SJSA1 (cell line): ENCODE results near the gene SLC22A5. TPM values are rescaled to one million over a fixed set of nuclear protein-coding genes. Genes with fewer than 3 reads are reported as not detected.

Experiments used
- DNase-seq, 2 experiments: peaks; one replicate each; pipeline ENCODE4 v3.0.0-alpha.2; 2015 to 2020; ENCODE audit warnings: low spot score in 2 of 2, low read depth in 1 of 2
- H3K27ac ChIP-seq: fragments of 250-450 bp; sonication (Bioruptor Pico); 2 replicates; pipeline ENCODE4 v1.5.1; 2020; ENCODE audit warnings: mild to moderate bottlenecking, moderate library complexity
- H3K27me3 ChIP-seq: fragments of 250-450 bp; sonication (Bioruptor Pico); replicated peaks from 2 replicates; pipeline ENCODE4 v1.5.1; 2020; ENCODE audit warnings: mild to moderate bottlenecking, moderate library complexity
- H3K36me3 ChIP-seq: fragments of 250-450 bp; sonication (Bioruptor Pico); 2 replicates; pipeline ENCODE4 v1.5.1; 2020; ENCODE audit warnings: mild to moderate bottlenecking
- H3K4me1 ChIP-seq: fragments of 250-450 bp; sonication (Bioruptor Pico); replicated peaks from 2 replicates; pipeline ENCODE4 v1.6.1; 2021; ENCODE audit warnings: mild to moderate bottlenecking
- H3K4me3 ChIP-seq: fragments of 250-450 bp; sonication (Bioruptor Pico); 2 replicates; pipeline ENCODE4 v1.5.1; 2020; ENCODE audit warnings: mild to moderate bottlenecking
- H3K9me3 ChIP-seq: fragments of 250-450 bp; sonication (Bioruptor Pico); replicated peaks from 2 replicates; pipeline ENCODE4 v1.5.1; 2020; ENCODE audit warnings: mild to moderate bottlenecking
- total RNA-seq: library from RNA; depleted of rRNA; stranded (reverse); fragments of >200 nt; shearing (Covaris generic); gene quantifications from 2 replicates; pipeline ENCODE4 v1.2.3, GENCODE V29; 2014

Gene SLC22A5
- total RNA-seq, 1 experiment from 2014 or later: 3.5 TPM

GRCh38 chr5:132426525-132427138 is 57.1 kb downstream of the SLC22A5 start:
- H3K4me3 ChIP-seq: no peak overlapping the region
- H3K27me3 ChIP-seq: no peaks in the 10 kb centered on the region
- peaks cover 74% of the 10 kb centered on the region for H3K4me1 ChIP-seq
- H3K27ac ChIP-seq: peak overlapping the region; percentile 93
- peak; percentile 96 to 97 for DNase-seq
- no peaks in the 10 kb centered on the region for H3K9me3 ChIP-seq
- no peaks in the 10 kb centered on the region for H3K36me3 ChIP-seq

GRCh38 chr5:132427281-132428146 is 58.0 kb downstream of the SLC22A5 start:
- peak in 1 of 2 experiments; percentile 37 for DNase-seq
- no peaks in the 10 kb centered on the region for H3K9me3 ChIP-seq
- H3K4me1 ChIP-seq: peaks cover 71% of the 10 kb centered on the region

DNA sequence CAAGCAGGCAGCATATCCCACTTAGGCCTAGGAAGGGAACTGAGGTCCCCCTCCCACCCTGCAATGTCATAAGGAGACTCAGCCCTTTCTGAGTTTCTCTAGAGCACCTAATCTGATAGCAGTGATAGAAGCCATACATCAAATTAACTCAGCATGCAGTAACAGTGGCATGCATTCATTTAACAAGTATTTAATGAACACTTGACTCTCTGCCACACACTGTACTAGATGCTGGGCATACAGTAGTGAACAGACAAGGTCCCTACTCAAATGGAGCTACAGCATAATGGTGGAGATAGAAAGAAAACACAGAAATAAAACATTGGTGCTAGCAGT is 58.6 kb downstream of the SLC22A5 start:
- DNase-seq: no peak
- peaks cover 65% of the 10 kb centered on the region for H3K4me1 ChIP-seq

More at GRCh38 chr5:132427281-132428146, 58.0 kb downstream of the SLC22A5 start:
- Histone ChIP-seq H3K4me3 (no peak overlapping the region), H3K36me3 (no peaks in the 10 kb centered on the region), H3K27me3 (no peaks in the 10 kb centered on the region), H3K27ac (peak overlapping the region; percentile 93)

GRCh38 chr5:132428484-132429462 is 59.3 kb downstream of the SLC22A5 start:
- H3K36me3 ChIP-seq: no peaks in the 10 kb centered on the region
- H3K9me3 ChIP-seq: no peaks in the 10 kb centered on the region
- H3K4me1 ChIP-seq: peaks cover 58% of the 10 kb centered on the region
- H3K27me3 ChIP-seq: no peaks in the 10 kb centered on the region
- peak; percentile 72 to 77 for DNase-seq
- no peak overlapping the region for H3K4me3 ChIP-seq
- H3K27ac ChIP-seq: no peak overlapping the region

More for the DNA sequence above, 58.6 kb downstream of the SLC22A5 start:
- Histone ChIP-seq H3K4me3 (no peak overlapping the region), H3K9me3 (no peaks in the 10 kb centered on the region), H3K27me3 (no peaks in the 10 kb centered on the region), H3K36me3 (no peaks in the 10 kb centered on the region), H3K27ac (peak overlapping the region; percentile 93; the same call in 1 of the 2 replicates)

DNA sequence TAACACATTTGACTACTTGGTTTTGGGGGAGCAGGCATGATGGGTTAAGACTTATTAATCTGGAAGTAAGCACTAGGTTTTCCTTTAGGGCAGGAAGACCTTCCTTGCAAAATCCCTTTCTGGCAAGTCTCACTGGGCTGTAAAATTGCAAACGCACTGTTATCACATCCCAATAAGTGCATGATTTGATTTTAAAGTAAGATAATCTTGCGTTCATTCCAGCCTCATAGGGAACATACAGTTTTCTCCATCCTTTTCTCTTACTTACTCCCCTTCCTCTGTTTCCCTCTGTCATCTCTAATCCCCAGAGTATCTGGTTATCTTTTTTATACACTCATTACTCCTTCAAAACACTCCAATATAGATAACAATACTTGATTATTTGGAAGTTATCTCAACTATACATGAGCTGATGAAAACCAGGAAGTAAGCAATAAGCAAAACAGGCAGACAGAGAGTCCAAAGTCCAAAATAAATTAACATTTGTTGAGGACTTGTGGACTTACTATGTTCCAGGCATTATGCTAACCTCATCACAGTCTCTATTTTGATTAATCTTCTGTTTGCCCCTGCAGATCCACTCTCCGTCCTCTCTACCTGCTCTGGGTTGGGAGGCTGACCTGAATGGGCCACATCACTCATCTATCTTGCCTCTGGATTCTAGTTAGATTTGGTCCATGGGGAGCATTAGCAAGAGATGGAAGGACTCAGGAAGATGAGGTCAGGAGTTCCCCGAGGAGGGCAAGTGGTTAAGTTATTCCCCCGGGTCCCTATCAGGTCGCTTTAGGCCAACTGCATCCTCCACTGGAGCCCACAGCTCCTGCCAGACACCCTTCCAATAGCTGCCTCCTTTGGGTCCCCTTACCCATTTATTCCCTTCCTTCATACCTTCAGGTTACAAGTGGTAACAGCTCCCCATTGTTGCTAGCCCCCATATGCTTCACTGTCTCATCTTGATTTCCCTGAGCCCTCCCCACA is 60.2 kb downstream of the SLC22A5 start:
- Histone ChIP-seq H3K36me3 (no peaks in the 10 kb centered on the region), H3K4me1 (peaks cover 60% of the 10 kb centered on the region), H3K9me3 (no peaks in the 10 kb centered on the region), H3K4me3 (no peak overlapping the region), H3K27me3 (no peaks in the 10 kb centered on the region), H3K27ac (no peak overlapping the region)
- DNase-seq: peak in 1 of 2 experiments; percentile 34

DNA sequence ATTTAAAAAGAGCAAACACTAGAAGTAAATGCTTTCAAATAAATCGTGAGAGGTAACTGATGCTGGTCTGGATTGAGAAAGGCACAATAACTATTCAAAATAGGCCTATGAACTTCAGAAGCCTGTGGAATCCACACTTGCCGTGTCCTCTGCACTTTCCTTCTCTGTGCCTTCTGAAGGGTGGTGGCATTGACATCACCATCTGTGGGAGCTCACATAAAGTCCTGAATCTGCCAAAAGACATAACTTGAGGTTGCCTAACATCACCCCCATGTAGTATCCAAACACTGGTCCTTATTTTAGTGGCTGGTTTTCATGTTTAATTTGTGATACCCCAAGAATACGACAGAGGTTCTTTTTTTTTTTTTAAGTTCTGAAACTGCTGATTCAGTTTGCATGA is 61.2 kb downstream of the SLC22A5 start:
- no peak overlapping the region for H3K4me3 ChIP-seq
- peaks cover 56% of the 10 kb centered on the region for H3K4me1 ChIP-seq

GRCh38 chr5:132431632-132432031 is 62.1 kb downstream of the SLC22A5 start:
- no peaks in the 10 kb centered on the region for H3K9me3 ChIP-seq
- no peak overlapping the region for H3K27ac ChIP-seq
- H3K27me3 ChIP-seq: no peaks in the 10 kb centered on the region
- H3K36me3 ChIP-seq: no peaks in the 10 kb centered on the region
- no peak overlapping the region for H3K4me3 ChIP-seq
- H3K4me1 ChIP-seq: peaks cover 54% of the 10 kb centered on the region
- peak in 1 of 2 experiments; percentile 19 for DNase-seq

More for the DNA sequence above, 61.2 kb downstream of the SLC22A5 start:
- Histone ChIP-seq H3K27ac (no peak overlapping the region), H3K9me3 (no peaks in the 10 kb centered on the region), H3K36me3 (no peaks in the 10 kb centered on the region), H3K27me3 (no peaks in the 10 kb centered on the region)
- DNase-seq: peak in 1 of 2 experiments; percentile 8

DNA sequence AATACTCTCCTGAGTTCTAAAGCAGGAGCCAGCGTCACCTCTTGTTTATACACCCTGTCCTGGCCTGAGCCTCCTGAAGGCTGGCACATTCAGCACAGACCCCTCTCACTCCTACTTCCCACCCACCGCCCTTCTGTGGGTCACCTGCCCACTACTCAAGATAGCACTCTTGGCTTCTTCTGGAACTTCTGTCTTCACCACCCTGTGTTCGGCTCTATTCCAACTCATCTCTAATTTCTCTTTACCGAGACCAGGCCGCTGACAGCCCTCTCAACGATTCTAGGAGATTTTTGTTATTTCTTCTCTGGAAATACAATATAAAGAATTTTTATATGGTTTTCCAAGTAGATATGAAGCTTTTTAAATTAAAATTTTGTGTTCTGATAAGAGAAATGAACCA is 63.6 kb downstream of the SLC22A5 start:
- Histone ChIP-seq H3K27ac (no peak overlapping the region), H3K4me1 (peaks cover 52% of the 10 kb centered on the region), H3K36me3 (no peaks in the 10 kb centered on the region), H3K9me3 (no peaks in the 10 kb centered on the region), H3K4me3 (no peak overlapping the region), H3K27me3 (no peaks in the 10 kb centered on the region)
- DNase-seq: peak in 1 of 2 experiments; percentile 31

DNA sequence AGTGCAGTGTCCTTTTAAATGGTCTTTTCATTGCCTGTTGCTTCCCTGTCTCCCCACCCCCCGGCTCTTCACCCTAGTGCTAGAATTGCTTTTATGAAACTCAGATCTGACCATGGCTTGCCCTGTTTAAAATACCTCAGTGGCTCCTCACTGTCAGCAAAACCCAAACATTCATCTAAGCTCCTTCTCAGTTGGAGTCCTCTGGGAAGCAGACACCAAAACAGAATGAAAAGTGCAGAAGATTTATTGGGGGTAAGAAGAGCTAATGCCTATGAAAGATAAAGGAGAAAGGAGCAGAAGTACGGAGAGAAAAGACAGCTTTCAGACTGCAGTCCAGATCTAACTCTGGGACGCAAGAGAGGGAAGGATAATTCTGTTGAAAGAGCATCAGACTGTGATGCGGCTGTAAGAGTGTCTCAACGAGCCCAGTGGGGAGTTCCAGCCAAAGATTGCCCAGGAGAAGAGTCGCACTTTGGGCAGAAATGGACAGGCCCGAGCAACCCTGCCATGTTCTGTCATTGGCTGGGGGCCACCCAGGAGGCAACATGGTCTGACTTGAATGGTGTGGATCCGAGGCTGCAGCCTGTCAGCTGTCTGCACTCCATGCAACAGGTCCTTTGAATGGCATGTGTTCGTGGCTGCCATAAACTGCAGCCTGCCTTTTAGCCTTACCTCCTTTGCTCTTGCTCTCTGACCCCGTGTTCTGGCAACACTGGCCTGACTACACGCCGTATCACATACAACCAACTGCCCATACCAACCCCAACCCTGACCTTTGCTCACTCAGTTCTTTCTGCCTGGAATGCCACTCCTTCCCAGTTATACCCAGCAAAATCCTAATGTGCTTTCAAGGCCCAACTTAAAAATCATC is 65.1 kb downstream of the SLC22A5 start:
- no peaks in the 10 kb centered on the region for H3K36me3 ChIP-seq
- peak in 1 of 2 experiments; percentile 46 for DNase-seq
- no peak overlapping the region for H3K4me3 ChIP-seq
- no peaks in the 10 kb centered on the region for H3K9me3 ChIP-seq
- H3K27me3 ChIP-seq: no peaks in the 10 kb centered on the region
- peaks cover 52% of the 10 kb centered on the region for H3K4me1 ChIP-seq
- H3K27ac ChIP-seq: no peak overlapping the region

DNA sequence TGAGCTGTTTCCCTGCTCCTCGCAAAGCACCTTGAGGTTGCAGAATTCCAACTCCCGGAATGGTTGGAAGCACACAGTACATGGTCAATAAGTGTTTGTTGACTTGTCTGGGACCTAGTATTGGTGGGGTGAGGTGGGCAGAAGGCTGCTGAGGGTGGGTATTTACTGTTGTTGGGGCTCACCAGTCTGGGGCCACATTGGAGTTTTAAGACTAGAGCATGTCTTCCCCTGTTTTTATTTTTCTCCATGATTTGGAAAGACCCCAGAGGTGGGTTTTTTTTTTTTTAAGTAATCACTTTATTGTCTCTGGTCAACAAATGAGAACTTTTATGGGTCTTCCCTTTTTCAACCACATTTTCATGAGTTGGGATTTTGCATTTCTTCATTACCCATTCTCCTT is 65.9 kb downstream of the SLC22A5 start:
- Histone ChIP-seq H3K36me3 (no peaks in the 10 kb centered on the region), H3K27me3 (no peaks in the 10 kb centered on the region), H3K9me3 (no peaks in the 10 kb centered on the region), H3K4me1 (peaks cover 56% of the 10 kb centered on the region), H3K27ac (no peak overlapping the region), H3K4me3 (no peak overlapping the region)
- DNase-seq: peak in 1 of 2 experiments; percentile 25

- peak in 1 of 2 experiments; percentile 30 for DNase-seq
- no peaks in the 10 kb centered on the region for H3K9me3 ChIP-seq
- peaks cover 56% of the 10 kb centered on the region for H3K4me1 ChIP-seq
- H3K27ac ChIP-seq: no peak overlapping the region
- no peaks in the 10 kb centered on the region for H3K27me3 ChIP-seq
- no peak overlapping the region for H3K4me3 ChIP-seq
- H3K36me3 ChIP-seq: no peaks in the 10 kb centered on the region
Measured at GRCh38 chr5:132435886-132436285, 66.4 kb downstream of the SLC22A5 start.

DNA sequence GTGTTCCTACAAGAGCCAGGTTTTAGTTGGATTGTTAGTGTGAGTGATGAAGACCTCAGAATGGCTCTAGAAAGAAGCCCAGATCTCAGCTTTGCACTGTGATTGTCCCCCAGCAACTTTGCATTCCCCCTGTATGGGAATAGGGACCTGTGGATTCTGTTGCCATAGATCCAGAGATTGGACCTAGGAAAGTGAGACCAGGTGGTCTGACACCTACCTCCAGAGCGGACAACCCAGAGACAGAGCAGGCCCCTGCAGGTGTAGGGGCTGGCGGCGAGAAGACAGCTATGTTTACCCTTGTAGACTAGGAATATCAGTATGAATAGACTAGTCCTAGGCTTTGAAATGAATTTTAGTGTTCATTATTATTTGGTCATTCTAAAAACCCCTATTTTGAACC is 67.4 kb downstream of the SLC22A5 start:
- H3K27ac ChIP-seq: peak overlapping the region; percentile 45
- H3K36me3 ChIP-seq: no peaks in the 10 kb centered on the region
- H3K9me3 ChIP-seq: no peaks in the 10 kb centered on the region
- DNase-seq: peak in 1 of 2 experiments; percentile 28
- no peak overlapping the region for H3K4me3 ChIP-seq
- no peaks in the 10 kb centered on the region for H3K27me3 ChIP-seq
- H3K4me1 ChIP-seq: peaks cover 56% of the 10 kb centered on the region
